ENCODE measurements around the gene HIPK2.

DNA sequence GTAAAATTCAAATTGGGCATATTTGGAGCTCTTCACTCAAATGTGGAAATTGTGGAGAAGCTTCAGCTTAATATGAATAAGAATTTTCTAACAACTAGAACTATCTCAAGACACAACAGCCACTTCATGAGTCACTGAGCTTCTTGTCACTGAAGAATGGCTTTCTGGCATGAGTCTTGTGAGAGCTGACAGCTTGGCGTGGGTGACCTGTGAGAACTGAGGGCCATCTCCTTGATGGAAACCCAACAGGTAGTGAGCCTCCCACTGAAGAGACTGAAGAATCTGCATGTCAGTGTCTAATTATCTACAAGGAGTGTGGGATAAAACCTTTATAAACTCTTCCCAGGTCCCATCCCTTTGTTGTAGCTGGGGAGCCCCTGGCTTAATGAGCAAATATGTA is 188.3 kb downstream of the HIPK2 start:
- TF ChIP-seq CTCF (IDR thresholded peaks at IDR 0.05) (no peak), POLR2A (IDR thresholded peaks at IDR 0.05) (no peak)
